Activated naive CD4-positive, alpha-beta T cell treated with anti-CD3 and anti-CD28 coated beads, Interleukin-2, amount 50 U/mL, for 72 hours (primary cell): Measurements from ENCODE around the gene ADAMTS3. TPM values are rescaled to one million over a fixed set of nuclear protein-coding genes. Genes with fewer than 3 reads are reported as not detected.

Source experiments
- ATAC-seq, 2 donors: fragments of 150-1000 bp; cut with Tn5 transposase; 2 replicates each; pipeline ENCODE4 v1.10.0; 2021; ENCODE audit warnings: mild to moderate bottlenecking in 2 of 2, moderate library complexity in 2 of 2
- DNase-seq, 2 donors: peaks; one replicate each; pipeline ENCODE4 v3.0.0; 2021 to 2022; ENCODE audit warnings: low spot score in 2 of 2
- H3K27ac Mint-ChIP-seq, 2 donors: one replicate each; pipeline ENCODE4 v1.8.0; 2022; ENCODE audit warnings: mild to moderate bottlenecking in 2 of 2, mixed read lengths in 2 of 2
- H3K36me3 Mint-ChIP-seq, 2 donors: one replicate each; pipeline ENCODE4 v1.8.0; 2022; ENCODE audit warnings: mixed read lengths in 2 of 2
- H3K9me3 Mint-ChIP-seq, 2 donors: one replicate each; pipeline ENCODE4 v1.8.0; 2022; ENCODE audit warnings: mixed read lengths in 2 of 2
- total RNA-seq, 2 donors: library from RNA; stranded (reverse); gene quantifications; one replicate each; pipeline ENCODE4 v1.2.3, GENCODE V29; 2022

The ADAMTS3 gene
- total RNA-seq, 2 donors from 2014 or later: not detected

DNA sequence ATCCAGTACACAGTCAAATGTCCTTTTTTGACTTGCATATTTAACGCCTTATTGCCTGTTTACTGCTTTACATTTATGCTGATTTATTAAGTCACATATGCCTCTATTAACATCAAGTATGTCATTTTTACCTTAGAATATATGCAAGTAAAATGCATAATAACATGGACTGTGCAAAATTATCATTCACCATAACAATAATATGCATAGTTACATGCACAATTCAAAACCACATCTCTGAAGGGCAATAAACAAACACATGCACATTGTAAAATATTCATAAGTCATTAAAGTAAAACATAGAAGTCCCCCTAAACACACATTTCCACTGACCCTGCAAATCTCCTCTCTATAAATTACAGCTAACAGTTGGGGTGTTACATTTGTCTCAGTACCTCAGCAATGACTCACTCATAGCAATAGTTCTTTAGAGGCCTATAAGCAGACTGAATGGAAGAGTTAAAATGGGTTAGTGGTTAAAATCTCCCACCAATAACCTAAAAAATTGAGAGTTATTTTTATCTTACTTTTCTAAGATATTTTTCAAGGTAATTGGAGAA, 61.1 kb downstream of the ADAMTS3 start:
- DNase-seq (no peak), ATAC-seq (no peak)
- H3K36me3 Mint-ChIP-seq: no peaks in the 10 kb centered on the region
- H3K9me3 Mint-ChIP-seq: peaks cover 8 to 13% of the 10 kb centered on the region in 2 donors
- H3K27ac Mint-ChIP-seq: no peak overlapping the region

- no peak overlapping the region for H3K27ac Mint-ChIP-seq
- ATAC-seq (no peak), DNase-seq (no peak)
- no peaks in the 10 kb centered on the region for H3K36me3 Mint-ChIP-seq
- peaks cover 8 to 13% of the 10 kb centered on the region in 2 donors for H3K9me3 Mint-ChIP-seq
Observed at GRCh38 chr4:72507167-72507566, 61.9 kb downstream of the ADAMTS3 start.

DNA sequence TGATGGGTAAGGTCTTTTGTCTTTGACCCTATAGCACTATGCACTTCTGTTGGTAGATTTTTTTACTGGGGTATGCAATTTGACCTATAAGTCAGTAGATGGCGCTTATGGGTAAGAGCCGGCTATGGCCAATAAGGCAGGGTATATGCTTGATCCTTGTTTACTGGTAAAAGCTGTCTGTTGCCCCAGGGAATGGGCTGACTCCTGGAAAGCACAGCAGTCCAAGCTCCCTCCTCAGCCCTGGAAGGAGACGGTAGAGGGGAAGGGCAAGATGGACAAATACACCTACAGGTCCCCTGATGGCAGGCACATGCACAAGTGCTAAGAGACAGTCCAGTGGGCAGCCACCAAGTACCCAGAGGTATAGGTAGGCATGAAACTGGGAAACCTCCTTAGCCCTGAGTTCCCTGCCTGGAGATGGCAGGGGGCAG, 63.7 kb downstream of the ADAMTS3 start:
- H3K9me3 Mint-ChIP-seq: no peaks in the 10 kb centered on the region
- H3K27ac Mint-ChIP-seq: no peak overlapping the region

DNA sequence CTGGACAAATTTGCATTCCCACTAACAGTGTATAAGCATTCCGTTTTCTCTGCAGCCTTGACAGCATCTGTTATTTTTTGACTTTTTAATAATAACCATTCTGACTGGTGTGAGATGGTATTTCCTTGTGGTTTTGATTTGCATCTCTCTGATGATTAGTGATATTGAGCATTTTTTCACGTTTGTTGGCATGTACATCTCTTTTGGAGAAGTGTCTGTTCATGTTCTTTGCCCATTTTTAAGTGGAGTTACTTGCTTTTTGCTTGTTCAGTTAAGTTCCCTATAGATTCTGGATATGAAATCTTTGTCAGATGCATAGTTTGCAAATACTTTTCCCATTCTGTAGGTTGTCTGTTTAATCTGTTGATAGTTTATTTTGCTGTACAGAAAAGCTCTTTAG, 68.8 kb downstream of the ADAMTS3 start:
- no peaks in the 10 kb centered on the region for H3K36me3 Mint-ChIP-seq
- ATAC-seq (no peak), DNase-seq (no peak)
- H3K9me3 Mint-ChIP-seq: peaks cover 2 to 3% of the 10 kb centered on the region in 2 donors
- no peak overlapping the region for H3K27ac Mint-ChIP-seq

More for the DNA sequence above, 63.7 kb downstream of the ADAMTS3 start:
- peak in 1 of 2 donors; percentile 58 for ATAC-seq
- no peak for DNase-seq
- no peaks in the 10 kb centered on the region for H3K36me3 Mint-ChIP-seq

DNA sequence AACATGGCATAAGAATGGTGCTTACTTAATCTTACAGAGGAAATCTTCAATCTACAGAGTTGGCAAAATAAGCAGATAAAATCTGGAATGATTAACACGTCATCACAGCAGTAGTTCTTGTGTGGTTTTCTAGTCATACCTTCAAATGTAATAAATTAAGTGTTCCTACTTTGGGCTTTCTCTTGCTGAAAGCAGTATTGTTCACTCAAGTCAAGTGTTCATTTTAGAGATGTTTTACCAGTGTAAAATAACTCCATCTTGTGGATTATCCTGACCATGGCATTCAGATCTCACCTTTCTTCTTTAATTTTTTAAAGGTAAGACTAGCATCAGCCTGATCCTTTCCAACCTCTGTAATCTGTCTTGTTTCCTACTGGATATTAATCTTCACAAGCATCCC, 72.9 kb downstream of the ADAMTS3 start:
- no peak for ATAC-seq
- no peak for DNase-seq
- peaks cover 12 to 14% of the 10 kb centered on the region in 2 donors for H3K9me3 Mint-ChIP-seq
- no peak overlapping the region for H3K27ac Mint-ChIP-seq
- peaks cover 0 to 13% of the 10 kb centered on the region in 2 donors for H3K36me3 Mint-ChIP-seq

DNA sequence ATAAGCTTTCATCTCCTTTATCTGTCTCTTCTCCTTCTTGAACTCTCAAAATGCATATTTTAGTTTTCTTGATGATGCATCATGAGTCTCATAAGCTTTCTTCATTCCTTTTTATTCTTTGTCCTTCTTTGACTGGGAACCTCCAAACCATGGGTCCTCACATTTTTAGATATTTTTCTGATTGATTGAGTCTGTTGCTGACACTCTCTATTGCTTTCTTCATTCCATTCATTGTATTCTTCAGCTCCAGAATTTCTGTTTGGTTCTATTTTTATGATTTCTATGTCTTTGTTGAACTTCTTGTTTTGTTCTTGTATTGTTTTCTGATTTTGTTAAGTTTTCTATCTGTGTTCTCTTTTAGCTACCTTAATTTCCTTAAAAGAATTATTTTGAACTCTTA, 74.9 kb downstream of the ADAMTS3 start:
- H3K27ac Mint-ChIP-seq: no peak overlapping the region
- DNase-seq: no peak
- H3K36me3 Mint-ChIP-seq: peaks cover 0 to 13% of the 10 kb centered on the region in 2 donors
- no peak for ATAC-seq
- peaks cover 11 to 12% of the 10 kb centered on the region in 2 donors for H3K9me3 Mint-ChIP-seq

DNA sequence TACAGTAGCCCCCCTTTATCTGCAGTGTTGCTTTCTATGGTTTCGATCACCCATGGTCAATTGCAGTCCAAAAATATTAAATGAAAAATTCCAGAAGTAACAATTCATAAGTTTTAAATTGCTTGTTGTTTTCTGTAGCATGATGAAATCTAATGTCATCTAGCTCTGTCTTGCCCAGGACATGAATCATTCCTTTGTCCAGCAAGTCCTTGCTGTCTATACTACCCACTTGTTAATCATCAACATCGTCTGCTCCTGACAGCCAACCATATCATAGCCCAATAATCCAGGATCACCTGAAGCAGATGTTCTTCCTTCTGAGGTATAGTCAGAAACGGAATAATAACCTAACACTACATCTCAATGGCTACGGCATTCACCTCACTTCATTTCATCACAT, 79.8 kb downstream of the ADAMTS3 start:
- H3K27ac Mint-ChIP-seq: no peak overlapping the region

DNA sequence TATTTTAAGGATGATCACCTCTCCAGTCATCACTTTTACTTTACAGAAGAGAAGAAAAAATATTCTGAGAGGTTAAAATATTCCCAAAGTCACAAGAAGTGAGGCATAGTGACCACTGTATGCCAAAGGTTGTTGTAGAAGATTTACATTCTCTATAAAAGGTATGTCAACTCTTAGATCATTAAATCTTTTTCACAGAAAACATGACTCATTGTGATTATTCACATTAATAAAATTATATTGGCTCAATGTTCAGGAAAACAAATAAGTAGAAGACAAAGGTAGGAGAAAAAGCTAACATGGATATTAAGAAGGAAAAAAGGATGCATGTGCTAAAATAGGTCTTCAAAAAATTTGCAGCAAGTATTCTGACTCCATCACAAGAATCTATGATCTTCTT, 82.0 kb downstream of the ADAMTS3 start:
- Mint-ChIP-seq H3K36me3 (no peaks in the 10 kb centered on the region), H3K27ac (no peak overlapping the region), H3K9me3 (no peaks in the 10 kb centered on the region)
- ATAC-seq (no peak), DNase-seq (no peak)

More for the DNA sequence above, 79.8 kb downstream of the ADAMTS3 start:
- no peak for ATAC-seq
- Mint-ChIP-seq H3K36me3 (peaks cover 0 to 4% of the 10 kb centered on the region in 2 donors), H3K9me3 (peaks cover 4% of the 10 kb centered on the region in 2 donors)
- DNase-seq: no peak

- H3K27ac Mint-ChIP-seq: no peak overlapping the region
- H3K36me3 Mint-ChIP-seq: no peaks in the 10 kb centered on the region
- ATAC-seq: no peak
- DNase-seq: no peak
- peaks cover 0 to 5% of the 10 kb centered on the region in 2 donors for H3K9me3 Mint-ChIP-seq
Observed at GRCh38 chr4:72484981-72485380, 84.0 kb downstream of the ADAMTS3 start.

DNA sequence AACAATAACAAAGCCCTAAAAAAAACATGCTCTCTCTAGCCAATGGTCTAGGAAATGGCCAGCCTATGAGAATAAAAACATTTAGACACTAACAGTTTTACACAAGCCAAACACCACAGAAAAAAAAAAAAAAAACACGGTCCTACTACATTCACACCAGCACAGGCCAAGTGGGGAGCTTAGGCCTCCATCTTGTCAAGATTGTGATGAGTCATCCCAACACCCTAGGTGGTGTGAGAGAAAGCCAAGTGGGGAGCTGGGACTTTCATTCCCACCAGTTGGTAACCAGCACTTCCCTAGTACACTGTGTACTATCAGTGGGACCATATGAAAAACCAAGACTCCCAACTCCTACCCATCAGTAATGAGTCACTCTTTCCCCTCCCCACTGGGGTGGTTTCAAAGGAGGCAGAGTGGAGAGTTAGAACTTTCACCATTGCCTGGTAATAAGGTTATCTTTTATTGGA, 95.6 kb downstream of the ADAMTS3 start:
- no peak for DNase-seq
- peaks cover 7 to 21% of the 10 kb centered on the region in 2 donors for H3K9me3 Mint-ChIP-seq
- peaks cover 0 to 13% of the 10 kb centered on the region in 2 donors for H3K36me3 Mint-ChIP-seq
- ATAC-seq: peak in 1 of 2 donors; percentile 14
- no peak overlapping the region for H3K27ac Mint-ChIP-seq

GRCh38 chr4:72471816-72472215, 97.2 kb downstream of the ADAMTS3 start:
- Mint-ChIP-seq H3K36me3 (peaks cover 0 to 13% of the 10 kb centered on the region in 2 donors), H3K9me3 (peaks cover 7 to 16% of the 10 kb centered on the region in 2 donors), H3K27ac (no peak overlapping the region)
- DNase-seq (no peak), ATAC-seq (no peak)

GRCh38 chr4:72468904-72469502, 100.0 kb downstream of the ADAMTS3 start:
- Mint-ChIP-seq H3K9me3 (peaks cover 1 to 16% of the 10 kb centered on the region in 2 donors), H3K27ac (no peak overlapping the region), H3K36me3 (peaks cover 0 to 7% of the 10 kb centered on the region in 2 donors)
- ATAC-seq (no peak), DNase-seq (no peak)

DNA sequence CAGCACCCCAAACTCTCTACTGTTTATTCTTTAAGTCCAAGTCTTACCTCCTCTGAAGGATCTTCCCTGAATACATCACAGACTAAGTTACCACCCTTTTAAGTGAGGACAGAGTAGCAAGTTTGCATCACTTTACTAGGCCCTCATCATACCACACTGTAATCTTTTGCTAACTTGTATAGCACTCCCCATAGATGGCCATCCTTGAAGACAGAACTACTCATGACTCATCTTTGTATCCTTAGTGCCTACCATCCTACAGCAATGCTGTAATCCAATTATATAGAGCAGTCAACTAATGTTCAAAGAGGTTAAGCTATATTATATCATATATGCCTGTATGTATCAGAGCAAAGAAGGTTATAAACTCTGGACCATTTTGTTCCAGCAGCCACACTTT, 101.4 kb downstream of the ADAMTS3 start:
- H3K36me3 Mint-ChIP-seq: no peaks in the 10 kb centered on the region
- H3K9me3 Mint-ChIP-seq: peaks cover 0 to 7% of the 10 kb centered on the region in 2 donors
- no peak overlapping the region for H3K27ac Mint-ChIP-seq
- DNase-seq: no peak
- ATAC-seq: no peak

GRCh38 chr4:72463724-72464123, 105.3 kb downstream of the ADAMTS3 start:
- ATAC-seq (no peak), DNase-seq (no peak)
- H3K9me3 Mint-ChIP-seq: peaks cover 0 to 7% of the 10 kb centered on the region in 2 donors
- H3K36me3 Mint-ChIP-seq: no peaks in the 10 kb centered on the region
- H3K27ac Mint-ChIP-seq: no peak overlapping the region

GRCh38 chr4:72457158-72457557, 111.9 kb downstream of the ADAMTS3 start:
- Mint-ChIP-seq H3K27ac (no peak overlapping the region), H3K36me3 (no peaks in the 10 kb centered on the region), H3K9me3 (no peaks in the 10 kb centered on the region)
- ATAC-seq (no peak), DNase-seq (no peak)

DNA sequence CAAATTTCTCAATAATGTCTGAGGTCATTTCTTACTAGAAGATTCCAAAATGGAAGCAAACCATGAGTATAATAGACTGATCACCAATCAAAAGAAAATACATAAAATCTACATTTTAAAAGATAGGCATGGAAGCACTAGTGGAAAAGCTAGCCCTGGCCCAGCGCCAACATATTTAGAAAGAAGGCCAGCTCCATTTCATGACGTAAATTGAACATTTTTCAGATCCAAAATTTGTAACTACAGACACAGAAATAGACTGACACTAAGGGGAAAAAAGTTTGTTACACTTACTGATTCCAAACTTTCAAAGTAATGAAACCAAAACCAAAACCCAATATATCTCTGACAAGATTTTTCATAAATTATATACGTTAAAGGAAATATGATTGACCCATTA, 117.7 kb downstream of the ADAMTS3 start:
- Mint-ChIP-seq H3K27ac (no peak overlapping the region), H3K9me3 (no peaks in the 10 kb centered on the region), H3K36me3 (no peaks in the 10 kb centered on the region)
- ATAC-seq: no peak
- no peak for DNase-seq

DNA sequence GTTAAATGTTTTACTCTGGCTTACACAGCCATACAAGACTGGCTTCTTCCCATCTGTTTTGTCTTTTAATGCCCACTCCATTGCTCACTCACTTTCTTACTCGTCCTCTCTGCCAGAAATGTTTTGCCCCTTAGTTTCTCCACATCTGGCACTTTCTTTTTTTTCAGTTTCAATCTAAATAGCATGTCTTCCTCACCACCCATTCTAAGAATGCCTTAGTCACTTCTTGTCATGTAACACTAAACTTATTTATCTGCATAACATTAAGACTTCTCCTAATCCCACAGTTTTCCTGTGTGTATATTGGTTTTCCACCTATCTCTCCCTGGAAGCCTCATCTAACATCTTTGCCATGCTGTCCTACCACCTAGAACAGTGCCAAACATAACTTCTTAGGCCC, 119.3 kb downstream of the ADAMTS3 start:
- ATAC-seq (no peak), DNase-seq (no peak)
- Mint-ChIP-seq H3K9me3 (no peaks in the 10 kb centered on the region), H3K27ac (no peak overlapping the region), H3K36me3 (no peaks in the 10 kb centered on the region)

GRCh38 chr4:72448231-72448630, 120.8 kb downstream of the ADAMTS3 start:
- ATAC-seq: no peak
- H3K27ac Mint-ChIP-seq: no peak overlapping the region
- no peaks in the 10 kb centered on the region for H3K36me3 Mint-ChIP-seq
- no peaks in the 10 kb centered on the region for H3K9me3 Mint-ChIP-seq
- no peak for DNase-seq
